NCI-H446 (cell line): ENCODE results near the gene AGRN.

Source experiments
- DNase-seq, 2 experiments: peaks; one replicate each; lab custom pipeline; 2025; lab: John Stamatoyannopoulos, UW

The AGRN gene

DNA sequence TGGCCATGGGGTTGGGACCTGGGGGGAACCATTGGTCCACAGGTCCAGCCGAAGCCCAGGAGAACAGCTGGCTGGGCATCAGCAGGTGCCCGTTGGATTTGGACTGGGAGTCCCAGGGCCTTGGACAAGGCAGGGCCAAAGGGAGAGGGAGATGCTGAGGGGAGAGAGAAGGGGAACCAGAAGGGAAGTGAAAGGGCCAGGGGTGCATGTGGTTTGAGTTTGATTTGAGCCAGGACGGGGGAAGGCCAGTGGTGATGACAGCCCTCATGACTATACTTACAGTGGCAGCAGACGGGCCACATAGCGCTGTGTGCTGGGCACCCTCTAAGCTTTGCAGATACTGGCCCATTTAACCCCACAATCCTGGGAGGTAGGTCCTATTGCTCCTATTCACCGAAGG lies 18.8 kb downstream of the AGRN start:
- DNase-seq = no peak

DNA sequence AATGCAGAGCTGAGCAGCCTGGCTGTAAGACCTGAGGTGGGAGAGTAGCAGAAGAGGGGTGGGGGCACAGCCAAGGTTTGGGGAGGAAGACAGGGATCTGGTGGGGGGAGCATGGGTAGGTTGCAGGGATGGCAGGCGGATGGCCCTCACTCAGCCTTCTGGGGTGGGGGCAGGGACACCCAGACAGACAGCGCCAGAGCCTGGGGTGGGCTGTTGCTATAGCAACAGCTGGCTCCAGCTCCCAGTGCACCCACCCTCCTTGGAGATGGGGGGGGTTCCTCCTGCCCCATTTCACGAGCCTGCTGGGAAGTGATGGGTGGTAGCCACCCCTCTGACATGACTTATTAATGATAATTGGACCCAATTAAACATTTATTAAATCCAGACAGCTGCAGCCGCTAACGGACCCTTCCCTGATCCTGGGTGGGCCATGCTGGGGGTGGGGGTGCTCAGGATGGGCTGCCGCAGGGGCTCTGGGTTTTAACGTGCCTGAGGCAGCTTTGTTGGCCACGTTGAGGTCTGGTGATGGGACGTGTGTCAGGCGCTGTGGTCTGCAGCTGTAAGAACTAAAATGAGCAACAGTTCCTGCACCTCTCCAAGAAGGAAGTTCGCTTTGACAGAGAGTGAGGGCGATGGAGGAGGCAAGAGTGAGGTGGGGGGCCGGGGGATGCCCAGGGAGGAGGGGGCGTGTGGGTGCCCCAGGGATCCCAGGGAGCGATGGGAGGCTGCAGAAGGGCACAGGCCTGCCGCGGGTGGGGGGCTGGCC lies 19.4 kb downstream of the AGRN start:
- DNase-seq = no peak

DNA sequence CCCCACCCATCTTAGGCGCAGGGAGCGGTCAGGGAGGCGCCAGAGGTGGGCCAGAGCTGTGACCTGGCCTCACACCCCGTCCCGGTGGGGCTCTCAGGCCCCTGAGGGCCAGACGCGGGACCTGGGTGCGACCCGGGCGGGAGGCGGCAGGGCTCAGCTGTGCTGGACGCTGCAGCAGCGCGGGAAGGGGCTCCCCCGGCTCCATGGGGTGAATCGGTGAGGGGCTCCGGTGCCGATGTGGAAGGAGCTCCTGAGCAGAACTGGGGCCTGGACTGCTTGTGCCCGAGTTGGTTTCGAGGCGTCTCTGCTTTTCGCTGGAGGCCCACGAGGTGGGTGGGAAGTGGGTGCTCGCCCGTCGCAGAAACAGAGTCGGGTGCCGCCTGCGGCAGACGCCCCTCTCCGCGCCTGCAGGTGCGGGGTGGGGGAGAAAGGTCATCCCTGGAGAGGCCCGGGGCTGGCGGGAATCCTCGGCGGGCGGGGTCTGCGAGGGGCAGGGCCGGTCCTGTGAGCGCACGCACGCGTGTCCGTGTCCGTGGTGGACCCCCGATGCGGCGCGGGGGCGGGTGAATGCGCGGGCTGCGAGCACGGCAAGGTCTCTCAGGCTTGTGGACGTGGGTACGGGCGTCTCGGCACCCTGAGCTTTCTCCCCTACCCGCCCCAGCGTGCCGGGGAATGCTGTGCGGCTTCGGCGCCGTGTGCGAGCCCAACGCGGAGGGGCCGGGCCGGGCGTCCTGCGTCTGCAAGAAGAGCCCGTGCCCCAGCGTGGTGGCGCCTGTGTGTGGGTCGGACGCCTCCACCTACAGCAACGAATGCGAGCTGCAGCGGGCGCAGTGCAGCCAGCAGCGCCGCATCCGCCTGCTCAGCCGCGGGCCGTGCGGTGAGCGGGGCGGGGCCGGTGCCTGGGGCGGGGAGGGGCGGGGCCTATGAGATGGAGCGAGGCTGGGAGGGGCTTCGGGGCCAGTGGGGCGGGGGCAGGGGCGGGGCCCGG lies 20.4 kb downstream of the AGRN start:
- DNase-seq = peak; percentile 28 to 74

DNA sequence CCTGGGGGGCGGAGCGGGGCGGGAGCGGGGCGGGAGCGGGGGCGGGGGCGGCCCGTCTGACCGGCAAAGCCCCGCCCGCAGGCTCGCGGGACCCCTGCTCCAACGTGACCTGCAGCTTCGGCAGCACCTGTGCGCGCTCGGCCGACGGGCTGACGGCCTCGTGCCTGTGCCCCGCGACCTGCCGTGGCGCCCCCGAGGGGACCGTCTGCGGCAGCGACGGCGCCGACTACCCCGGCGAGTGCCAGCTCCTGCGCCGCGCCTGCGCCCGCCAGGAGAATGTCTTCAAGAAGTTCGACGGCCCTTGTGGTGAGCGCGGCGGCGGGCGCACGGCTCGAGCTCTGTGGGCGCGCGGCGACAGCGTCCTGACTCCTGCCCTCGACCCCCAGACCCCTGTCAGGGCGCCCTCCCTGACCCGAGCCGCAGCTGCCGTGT lies 21.2 kb downstream of the AGRN start:
- no peak for DNase-seq

DNA sequence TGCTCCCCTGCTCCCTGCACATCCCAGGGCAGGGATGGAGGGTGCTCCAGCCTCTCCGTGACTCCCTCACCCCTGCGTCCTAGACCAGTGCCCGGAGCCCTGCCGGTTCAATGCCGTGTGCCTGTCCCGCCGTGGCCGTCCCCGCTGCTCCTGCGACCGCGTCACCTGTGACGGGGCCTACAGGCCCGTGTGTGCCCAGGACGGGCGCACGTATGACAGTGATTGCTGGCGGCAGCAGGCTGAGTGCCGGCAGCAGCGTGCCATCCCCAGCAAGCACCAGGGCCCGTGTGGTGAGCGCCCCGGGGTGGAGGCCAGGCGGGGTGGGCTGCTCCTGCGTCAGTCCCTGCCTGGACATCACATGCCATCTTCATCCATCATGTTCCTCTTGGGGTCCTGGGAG lies 22.0 kb downstream of the AGRN start:
- no peak for DNase-seq

DNA sequence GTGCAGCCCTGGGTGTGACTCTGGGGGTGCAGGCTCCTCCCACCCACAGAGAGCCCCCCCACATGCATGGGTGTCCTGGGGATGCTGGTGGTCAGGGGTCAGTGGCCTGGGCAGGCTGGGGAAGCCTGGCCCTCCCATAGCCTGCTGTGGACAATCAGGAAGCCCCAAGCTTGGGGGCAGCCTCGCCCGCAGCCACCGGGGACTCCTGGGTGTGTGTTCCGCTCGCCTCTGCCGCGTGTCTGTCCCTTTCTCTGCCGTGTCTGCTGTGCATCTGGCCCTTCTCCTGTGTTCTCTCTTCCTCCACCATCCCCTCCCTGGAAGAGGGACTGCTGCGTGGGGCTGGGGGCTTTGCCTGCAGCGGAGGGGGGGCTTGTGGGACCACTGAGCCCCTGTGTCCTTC lies 22.9 kb downstream of the AGRN start:
- DNase-seq = no peak

DNA sequence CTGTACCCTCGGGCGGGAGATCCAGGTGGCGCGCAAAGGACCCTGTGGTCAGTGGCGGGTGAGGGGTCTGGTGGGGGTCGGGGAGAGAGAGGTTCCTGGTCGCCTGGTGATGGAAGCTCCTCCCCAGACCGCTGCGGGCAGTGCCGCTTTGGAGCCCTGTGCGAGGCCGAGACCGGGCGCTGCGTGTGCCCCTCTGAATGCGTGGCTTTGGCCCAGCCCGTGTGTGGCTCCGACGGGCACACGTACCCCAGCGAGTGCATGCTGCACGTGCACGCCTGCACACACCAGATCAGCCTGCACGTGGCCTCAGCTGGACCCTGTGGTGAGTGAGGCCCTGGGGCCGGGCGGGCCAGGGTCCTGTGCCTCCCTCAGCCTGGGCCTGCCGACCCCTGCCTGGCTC lies 23.5 kb downstream of the AGRN start:
- DNase-seq = no peak

DNA sequence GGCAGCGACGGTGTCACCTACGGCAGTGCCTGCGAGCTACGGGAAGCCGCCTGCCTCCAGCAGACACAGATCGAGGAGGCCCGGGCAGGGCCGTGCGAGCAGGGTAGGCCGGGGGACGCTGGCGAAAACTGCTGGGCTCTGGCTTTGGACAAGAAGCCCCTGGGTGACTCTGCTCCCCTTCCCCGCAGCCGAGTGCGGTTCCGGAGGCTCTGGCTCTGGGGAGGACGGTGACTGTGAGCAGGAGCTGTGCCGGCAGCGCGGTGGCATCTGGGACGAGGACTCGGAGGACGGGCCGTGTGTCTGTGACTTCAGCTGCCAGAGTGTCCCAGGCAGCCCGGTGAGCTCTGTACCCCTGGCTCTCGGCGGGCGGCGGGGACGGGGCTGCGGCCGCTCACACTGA lies 24.0 kb downstream of the AGRN start:
- DNase-seq = no peak

DNA sequence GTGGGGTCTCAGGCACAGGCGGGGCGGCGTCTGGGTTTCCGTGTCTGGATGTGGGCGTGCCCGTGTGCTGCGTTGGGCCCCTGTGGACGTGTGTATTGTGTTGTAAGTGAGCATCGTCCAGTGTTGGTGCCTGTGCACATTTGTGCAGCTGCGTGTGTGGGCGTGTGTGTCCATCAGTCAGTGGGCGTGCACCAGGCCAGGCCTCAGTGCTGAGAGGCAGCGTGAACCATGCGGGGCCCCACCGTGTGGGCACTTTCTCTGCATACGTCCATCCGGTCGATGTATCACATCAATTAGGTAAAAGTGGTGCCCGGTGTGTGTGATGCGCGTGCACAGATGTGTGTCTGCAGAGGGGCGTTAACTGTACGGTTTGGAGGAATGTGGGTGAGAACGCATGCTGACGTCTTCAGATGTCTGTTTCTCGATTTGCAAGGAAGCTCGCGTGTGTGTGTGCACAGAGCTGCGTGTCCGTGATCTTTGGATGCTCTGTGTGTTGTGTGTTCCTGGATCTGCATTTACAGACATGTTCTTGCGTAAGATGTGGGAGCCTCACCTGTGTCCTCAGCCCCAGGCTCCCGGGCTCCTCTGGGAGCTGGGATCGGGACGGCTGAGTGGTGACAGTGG lies 24.6 kb downstream of the AGRN start:
- DNase-seq = no peak

DNA sequence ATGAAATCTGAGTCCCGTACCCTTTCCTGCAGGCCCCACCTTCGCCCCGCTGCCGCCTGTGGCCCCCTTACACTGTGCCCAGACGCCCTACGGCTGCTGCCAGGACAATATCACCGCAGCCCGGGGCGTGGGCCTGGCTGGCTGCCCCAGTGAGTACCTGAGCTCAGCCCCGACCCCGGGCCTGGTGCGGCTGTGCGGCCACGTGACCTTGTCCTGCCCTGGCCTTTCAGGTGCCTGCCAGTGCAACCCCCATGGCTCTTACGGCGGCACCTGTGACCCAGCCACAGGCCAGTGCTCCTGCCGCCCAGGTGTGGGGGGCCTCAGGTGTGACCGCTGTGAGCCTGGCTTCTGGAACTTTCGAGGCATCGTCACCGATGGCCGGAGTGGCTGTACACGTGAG lies 25.2 kb downstream of the AGRN start:
- DNase-seq = no peak

DNA sequence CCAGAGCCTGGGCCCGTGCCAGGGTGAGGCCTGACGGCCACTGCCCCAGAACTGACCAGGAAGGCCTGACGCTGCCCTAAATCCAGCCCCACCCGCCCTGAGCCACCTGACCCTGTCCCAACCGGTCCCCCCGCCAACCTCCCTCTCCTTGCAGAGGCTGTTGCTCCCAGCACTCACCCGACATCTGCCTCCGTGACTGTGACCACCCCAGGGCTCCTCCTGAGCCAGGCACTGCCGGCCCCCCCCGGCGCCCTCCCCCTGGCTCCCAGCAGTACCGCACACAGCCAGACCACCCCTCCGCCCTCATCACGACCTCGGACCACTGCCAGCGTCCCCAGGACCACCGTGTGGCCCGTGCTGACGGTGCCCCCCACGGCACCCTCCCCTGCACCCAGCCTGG lies 26.3 kb downstream of the AGRN start:
- DNase-seq = no peak

DNA sequence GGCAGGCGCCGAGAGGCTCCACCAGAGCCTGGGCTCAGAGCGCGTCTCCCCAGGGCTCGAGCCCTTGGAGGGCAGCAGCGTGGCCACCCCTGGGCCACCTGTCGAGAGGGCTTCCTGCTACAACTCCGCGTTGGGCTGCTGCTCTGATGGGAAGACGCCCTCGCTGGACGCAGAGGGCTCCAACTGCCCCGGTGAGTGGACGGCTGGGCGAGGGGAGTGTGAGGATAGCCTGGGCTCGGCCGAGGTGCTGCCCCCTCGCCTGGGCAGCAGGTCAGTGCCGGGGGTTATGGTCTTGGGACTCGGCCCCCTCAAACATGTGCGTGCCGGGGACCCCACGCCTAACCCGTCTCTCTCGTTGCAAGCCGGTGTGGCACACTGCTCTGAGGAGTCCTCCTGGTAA lies 26.8 kb downstream of the AGRN start:
- DNase-seq = no peak

DNA sequence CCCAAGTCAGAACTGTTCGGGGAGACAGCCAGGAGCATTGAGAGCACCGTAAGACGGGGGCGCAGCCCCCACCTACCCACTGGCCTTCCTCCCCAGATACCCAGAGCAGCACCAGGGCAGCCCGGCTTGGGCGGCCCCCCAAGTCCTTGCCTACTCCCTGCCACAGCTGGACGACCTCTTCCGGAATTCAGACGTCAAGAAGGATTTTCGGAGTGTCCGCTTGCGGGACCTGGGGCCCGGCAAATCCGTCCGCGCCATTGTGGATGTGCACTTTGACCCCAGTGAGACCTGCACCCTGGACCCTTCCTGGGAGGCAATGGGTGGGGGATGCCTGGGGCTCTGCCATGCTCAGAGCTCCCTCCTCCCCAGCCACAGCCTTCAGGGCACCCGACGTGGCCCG lies 27.5 kb downstream of the AGRN start:
- DNase-seq = no peak

DNA sequence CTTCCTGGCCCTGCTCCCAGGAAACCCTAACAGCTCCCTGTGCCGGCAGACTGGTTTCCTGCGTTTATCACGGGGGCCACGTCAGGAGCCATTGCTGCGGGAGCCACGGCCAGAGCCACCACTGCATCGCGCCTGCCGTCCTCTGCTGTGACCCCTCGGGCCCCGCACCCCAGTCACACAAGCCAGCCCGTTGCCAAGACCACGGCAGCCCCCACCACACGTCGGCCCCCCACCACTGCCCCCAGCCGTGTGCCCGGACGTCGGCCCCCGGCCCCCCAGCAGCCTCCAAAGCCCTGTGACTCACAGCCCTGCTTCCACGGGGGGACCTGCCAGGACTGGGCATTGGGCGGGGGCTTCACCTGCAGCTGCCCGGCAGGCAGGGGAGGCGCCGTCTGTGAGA lies 28.0 kb downstream of the AGRN start:
- DNase-seq = no peak

DNA sequence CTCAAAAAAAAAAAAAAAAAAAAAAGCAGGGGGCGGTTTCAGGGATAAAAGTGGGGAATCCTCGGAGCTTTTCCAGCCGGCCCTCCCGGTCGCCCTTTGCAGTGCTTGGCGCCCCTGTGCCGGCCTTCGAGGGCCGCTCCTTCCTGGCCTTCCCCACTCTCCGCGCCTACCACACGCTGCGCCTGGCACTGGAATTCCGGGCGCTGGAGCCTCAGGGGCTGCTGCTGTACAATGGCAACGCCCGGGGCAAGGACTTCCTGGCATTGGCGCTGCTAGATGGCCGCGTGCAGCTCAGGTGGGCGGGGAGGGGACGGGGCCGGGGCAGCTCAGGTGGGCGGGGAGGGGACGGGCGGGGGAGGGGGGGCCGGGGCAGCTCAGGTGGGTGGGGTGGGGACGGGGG lies 28.8 kb downstream of the AGRN start:
- DNase-seq = no peak

DNA sequence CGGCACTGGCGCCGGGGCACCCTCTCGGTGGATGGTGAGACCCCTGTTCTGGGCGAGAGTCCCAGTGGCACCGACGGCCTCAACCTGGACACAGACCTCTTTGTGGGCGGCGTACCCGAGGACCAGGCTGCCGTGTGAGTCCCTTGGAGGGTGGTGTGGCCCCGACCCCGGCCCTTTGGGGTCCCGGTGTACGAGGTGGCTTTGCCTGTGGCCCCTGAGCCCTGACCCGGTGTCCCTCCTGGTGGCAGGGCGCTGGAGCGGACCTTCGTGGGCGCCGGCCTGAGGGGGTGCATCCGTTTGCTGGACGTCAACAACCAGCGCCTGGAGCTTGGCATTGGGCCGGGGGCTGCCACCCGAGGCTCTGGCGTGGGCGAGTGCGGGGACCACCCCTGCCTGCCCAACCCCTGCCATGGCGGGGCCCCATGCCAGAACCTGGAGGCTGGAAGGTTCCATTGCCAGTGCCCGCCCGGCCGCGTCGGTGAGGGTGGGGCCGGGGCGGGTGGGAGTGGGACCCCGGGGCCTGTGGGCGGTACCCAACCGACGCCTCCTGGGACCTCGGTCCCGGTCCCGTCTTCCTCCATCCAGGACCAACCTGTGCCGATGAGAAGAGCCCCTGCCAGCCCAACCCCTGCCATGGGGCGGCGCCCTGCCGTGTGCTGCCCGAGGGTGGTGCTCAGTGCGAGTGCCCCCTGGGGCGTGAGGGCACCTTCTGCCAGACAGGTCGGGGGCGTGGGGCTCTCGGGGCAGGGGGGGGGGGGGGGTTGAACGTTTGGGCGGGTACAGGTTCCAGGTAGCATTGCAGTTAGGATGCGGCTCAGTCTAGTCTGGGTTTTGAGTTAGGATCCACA lies 29.6 kb downstream of the AGRN start:
- DNase-seq = no peak

DNA sequence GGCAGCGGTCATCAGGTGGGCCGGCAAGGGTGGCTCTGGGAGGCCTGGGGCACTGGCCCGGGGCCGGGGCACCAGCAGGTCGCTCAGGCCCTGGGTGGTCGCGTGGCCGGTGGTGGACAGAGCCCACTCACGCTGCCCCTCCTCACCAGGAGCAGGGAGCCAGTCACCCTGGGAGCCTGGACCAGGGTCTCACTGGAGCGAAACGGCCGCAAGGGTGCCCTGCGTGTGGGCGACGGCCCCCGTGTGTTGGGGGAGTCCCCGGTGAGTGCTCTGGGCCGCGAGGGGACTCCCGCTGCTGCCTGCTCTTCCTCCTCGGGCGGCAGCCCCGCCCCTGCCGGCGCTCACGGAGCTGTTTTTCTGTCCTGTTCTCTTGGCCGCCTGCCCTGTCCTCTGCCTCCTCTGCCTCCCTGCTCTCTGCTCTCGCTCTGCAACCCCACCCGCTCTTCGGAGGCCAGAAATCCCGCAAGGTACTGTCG lies 30.7 kb downstream of the AGRN start:
- no peak for DNase-seq

DNA sequence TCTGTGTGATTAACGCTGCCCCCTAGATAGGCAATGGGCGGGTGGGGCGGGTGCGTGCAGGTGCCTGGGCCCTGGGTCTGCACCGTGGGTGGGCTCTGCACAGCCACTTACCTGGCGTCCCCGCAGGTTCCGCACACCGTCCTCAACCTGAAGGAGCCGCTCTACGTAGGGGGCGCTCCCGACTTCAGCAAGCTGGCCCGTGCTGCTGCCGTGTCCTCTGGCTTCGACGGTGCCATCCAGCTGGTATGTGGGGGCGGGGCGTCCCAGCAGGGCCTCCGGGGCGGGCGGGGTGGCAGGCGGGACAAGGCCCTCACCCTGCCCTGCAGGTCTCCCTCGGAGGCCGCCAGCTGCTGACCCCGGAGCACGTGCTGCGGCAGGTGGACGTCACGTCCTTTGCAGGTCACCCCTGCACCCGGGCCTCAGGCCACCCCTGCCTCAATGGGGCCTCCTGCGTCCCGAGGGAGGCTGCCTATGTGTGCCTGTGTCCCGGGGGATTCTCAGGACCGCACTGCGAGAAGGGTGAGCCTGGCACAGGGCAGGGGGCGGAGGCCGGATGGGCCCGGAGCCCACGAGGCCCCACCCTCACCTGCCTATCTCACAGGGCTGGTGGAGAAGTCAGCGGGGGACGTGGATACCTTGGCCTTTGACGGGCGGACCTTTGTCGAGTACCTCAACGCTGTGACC lies 31.3 kb downstream of the AGRN start:
- DNase-seq = no peak

DNA sequence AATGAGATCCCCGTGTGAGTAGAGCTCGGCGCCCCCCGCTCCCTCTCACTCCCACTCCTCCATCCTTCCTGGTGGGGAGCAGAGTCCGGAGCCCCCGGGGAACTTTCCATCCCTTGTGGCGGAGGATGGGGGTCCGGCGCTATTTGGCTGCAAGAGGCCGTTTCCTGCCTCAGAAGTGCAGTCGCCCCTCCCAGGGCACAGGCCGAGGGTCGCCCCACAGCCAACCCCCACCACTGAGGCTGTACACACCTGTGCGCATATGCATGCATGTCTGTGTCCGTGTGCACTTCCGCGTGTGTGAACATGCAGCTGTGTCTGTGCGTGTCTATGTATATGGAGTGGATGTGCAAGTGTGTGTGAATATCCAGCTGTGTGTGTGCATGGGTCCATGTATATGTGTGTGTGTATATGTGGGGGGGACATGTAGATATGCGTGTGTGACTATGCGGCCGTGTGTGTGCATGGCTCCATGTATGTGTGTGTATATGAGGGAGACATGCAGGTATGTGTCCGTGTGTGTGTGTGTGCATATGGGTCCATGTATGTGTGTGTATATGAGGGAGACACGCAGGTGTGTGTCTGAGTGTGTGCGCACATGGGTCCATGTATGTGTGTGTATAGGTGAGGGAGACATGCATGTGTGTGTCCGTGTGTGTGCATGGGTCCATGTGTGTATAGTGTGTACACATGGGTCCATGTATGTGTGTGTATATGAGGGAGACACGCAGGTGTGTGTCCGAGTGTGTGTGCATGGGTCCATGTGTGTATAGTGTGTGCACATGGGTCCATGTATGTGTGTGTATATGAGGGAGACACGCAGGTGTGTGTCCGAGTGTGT lies 32.3 kb downstream of the AGRN start:
- DNase-seq = no peak

DNA sequence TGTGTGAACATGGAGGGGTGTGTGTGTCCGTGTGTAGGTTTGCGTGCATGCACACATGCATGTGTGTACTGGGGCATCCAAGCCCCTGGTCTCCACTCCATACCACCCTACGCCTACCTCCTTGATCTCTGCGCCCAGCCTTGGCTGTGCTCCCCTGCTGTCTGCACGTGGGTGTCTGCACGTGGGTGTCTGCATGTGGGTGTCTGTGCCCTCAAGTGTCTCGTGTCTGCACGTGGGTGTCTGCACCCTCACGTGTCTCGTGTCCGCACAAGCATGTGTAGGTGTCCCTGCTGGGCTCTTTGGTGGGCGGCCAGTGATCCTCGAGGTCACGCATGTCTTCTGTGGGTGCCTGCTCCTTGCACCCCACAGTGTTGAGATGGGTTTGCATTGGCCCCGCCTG lies 33.1 kb downstream of the AGRN start:
- DNase-seq = no peak
